ENCODE data around the gene PCDHGA5. TPM values are rescaled to one million over a fixed set of nuclear protein-coding genes. Genes with fewer than 3 reads are reported as not detected.
"Not testable (repeated sequence)": the region's sequence is repeated elsewhere in the genome, so short reads cannot be mapped to it uniquely, and the experiment has no call there.

The PCDHGA5 gene
- total and polyA plus RNA-seq, 2 of the 8 experiments (the other 6 are each of a cell fraction or from before 2014, with no cell fraction given), result 1.1 to 1.3 TPM

DNA sequence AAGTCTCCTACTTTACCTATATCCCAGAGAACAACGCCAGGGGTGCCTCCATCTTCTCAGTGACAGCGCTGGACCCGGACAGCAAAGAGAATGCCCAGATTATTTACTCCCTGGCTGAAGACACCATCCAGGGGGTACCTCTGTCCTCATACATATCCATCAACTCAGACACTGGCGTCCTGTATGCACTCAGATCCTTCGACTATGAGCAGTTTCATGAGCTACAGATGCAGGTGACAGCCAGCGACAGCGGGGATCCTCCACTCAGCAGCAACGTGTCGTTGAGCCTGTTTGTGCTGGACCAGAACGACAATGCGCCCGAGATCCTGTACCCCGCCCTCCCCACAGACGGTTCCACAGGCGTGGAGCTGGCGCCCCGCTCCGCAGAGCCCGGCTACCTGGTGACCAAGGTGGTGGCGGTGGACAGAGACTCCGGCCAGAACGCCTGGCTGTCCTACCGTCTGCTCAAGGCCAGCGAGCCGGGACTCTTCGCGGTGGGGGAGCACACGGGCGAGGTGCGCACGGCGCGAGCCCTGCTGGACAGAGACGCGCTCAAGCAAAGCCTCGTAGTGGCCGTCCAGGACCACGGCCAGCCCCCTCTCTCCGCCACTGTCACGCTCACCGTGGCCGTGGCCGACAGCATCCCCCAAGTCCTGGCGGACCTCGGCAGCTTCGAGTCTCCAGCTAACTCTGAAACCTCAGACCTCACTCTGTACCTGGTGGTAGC lies 50.7 kb downstream of the PCDHGA5 start:
- H3K23me2 ChIP-seq (ENCODE audit: low read depth, low read length); H3K4me1 ChIP-seq (replicated peaks in 1 of 4; ENCODE audit: control insufficient read depth in 3 of 4, insufficient read depth in 4 of 4, low read length in 3 of 4); H3K79me1 ChIP-seq (ENCODE audit: low read depth, low read length); H2BK120ac ChIP-seq (replicated peaks; ENCODE audit: low read depth, low read length); H3K23ac ChIP-seq (ENCODE audit: insufficient read length); H2BK5ac ChIP-seq (ENCODE audit: low read depth, low read length); H3K14ac ChIP-seq (ENCODE audit: insufficient read length); H2BK15ac ChIP-seq (ENCODE audit: low read length); H3K4ac ChIP-seq (replicated peaks; ENCODE audit: insufficient read length, low read depth, low read length); H4K20me1 ChIP-seq (replicated peaks in 1 of 2; ENCODE audit: control insufficient read depth in 1 of 2, insufficient read depth in 2 of 2, low read length in 2 of 2); H3K56ac ChIP-seq (replicated peaks; ENCODE audit: insufficient read length, low read depth, low read length); H4K5ac ChIP-seq (ENCODE audit: insufficient read length, low read depth, low read length); DNase-seq (ENCODE audit: low read depth in 1 of 2, low spot score in 2 of 2); H2BK12ac ChIP-seq (ENCODE audit: low read depth, low read length); H3K79me2 ChIP-seq (ENCODE audit: control insufficient read depth in 1 of 2, insufficient read depth in 2 of 2, low read length in 2 of 2); H3K36me3 ChIP-seq (ENCODE audit: control insufficient read depth in 2 of 4, insufficient read depth in 4 of 4, low read length in 3 of 4); H3K9ac ChIP-seq (replicated peaks in 1 of 4; ENCODE audit: extremely low read depth in 1 of 4, low read depth in 3 of 4, low read length in 3 of 4); H2BK20ac ChIP-seq (ENCODE audit: low read length); H2AFZ ChIP-seq (ENCODE audit: low read length); H4K91ac ChIP-seq (replicated peaks; ENCODE audit: insufficient read length, low read length); FAIRE-seq; H3K18ac ChIP-seq (ENCODE audit: extremely low read depth, low read length); H3K27ac ChIP-seq (ENCODE audit: low read depth, low read length); H3K4me3 ChIP-seq (ENCODE audit: extremely low read depth in 1 of 4, insufficient read depth in 2 of 4, low read depth in 3 of 4, low read length in 4 of 4); H4K8ac ChIP-seq (ENCODE audit: extremely low read depth, insufficient read depth, low read length); H2AK5ac ChIP-seq (ENCODE audit: low read depth, low read length); H3K4me2 ChIP-seq (ENCODE audit: insufficient read depth in 1 of 2, low read depth in 2 of 2, low read length in 2 of 2): not testable (repeated sequence)
- CTCF ChIA-PET (ENCODE audit: partially characterized antibody), result interaction anchor here (0.8 to 23.3 kb wide), 25 partner anchors 9 to 320 kb away, joined by 3 to 1236 read pairs (median 15); partner anchors contain the start of genes PCDHB14, PCDHB15, PCDHB16 and PCDHB2
- Histone ChIP-seq H3K9me3 (ENCODE audit: insufficient read depth in 2 of 2, low read depth in 1 of 2, low read length in 1 of 2) (peaks cover 12 to 14% of the 10 kb centered on the region in 2 experiments), H3K27me3 (replicated peaks in 1 of 4; ENCODE audit: control insufficient read depth in 3 of 4, extremely low read depth in 1 of 4, insufficient read depth in 3 of 4, low read length in 3 of 4) (peaks cover 0 to 12% (median 6%) of the 10 kb centered on the region in 4 experiments; a peak in 4 of 7 replicates)
- 97% methylated on average over 24 of the region's 46 CpGs; no CpG with 5 or more reads in 1 of the 2 experiments for WGBS, 2 experiments (ENCODE audit: extremely low coverage in 1 of 2, insufficient coverage in 1 of 2, insufficient read length in 1 of 2, insufficient replicate concordance in 2 of 2, low coverage in 1 of 2, low lambda C conversion rate in 2 of 2, missing lambda C conversion rate in 1 of 2)
- POLR2A ChIA-PET (ENCODE audit: partially characterized antibody), result interaction anchor here (1.2 to 2.7 kb wide), 3 partner anchors 64 to 170 kb away, joined by 3 to 9 read pairs (median 3); partner anchors contain the start of gene PCDHB15

All from H1 (cell line).